HL-60 (cell line): ENCODE results near the gene CLIC3.

Experiments
- DNase-seq, 2 experiments: peaks; one replicate each; pipeline ENCODE4 v3.0.0-alpha.2; 2010 to 2020; ENCODE audit warnings: low read depth in 1 of 2, low spot score in 1 of 2
- H3K27ac ChIP-seq: fragments of 250-450 bp; sonication (Bioruptor Pico); replicated peaks from 2 replicates; pipeline ENCODE4 v1.5.1; 2020; ENCODE audit warnings: mild to moderate bottlenecking, moderate library complexity
- H3K27me3 ChIP-seq: fragments of 250-450 bp; sonication (Bioruptor Pico); 2 replicates; pipeline ENCODE4 v1.5.1; 2021; ENCODE audit warnings: mild to moderate bottlenecking, moderate library complexity; ENCODE audit not compliant: insufficient read depth, poor library complexity, severe bottlenecking
- H3K4me3 ChIP-seq: replicated peaks from 2 replicates; pipeline ENCODE4 v1.5.1; 2011; ENCODE audit warnings: mild to moderate bottlenecking, control low read depth, low read length; ENCODE audit not compliant: insufficient read depth
- GABPA ChIP-seq: IDR thresholded peaks from 2 replicates; pipeline ENCODE4 v1.6.1; 2012; ENCODE audit warnings: low read depth
- POLR2AphosphoS5 ChIP-seq: IDR thresholded peaks from 2 replicates; pipeline ENCODE4 v1.6.1; 2012; ENCODE audit warnings: low read depth
- SPI1 ChIP-seq: IDR thresholded peaks from 2 replicates; pipeline ENCODE4 v1.6.1; 2012; ENCODE audit warnings: low read depth, mild to moderate bottlenecking, borderline replicate concordance
- TF ChIP-seq, protein P1 (sequence below): IDR thresholded peaks from one replicate; pipeline ENCODE4 v1.5.1; 2011; ENCODE audit warnings: low read length, control low read depth, inconsistent platforms; ENCODE audit not compliant: insufficient read depth
- TF ChIP-seq, protein P2 (sequence below): IDR thresholded peaks from 2 replicates; pipeline ENCODE4 v1.6.1; 2012; ENCODE audit warnings: low read depth; ENCODE audit not compliant: insufficient replicate concordance

CLIC3 gene

DNA sequence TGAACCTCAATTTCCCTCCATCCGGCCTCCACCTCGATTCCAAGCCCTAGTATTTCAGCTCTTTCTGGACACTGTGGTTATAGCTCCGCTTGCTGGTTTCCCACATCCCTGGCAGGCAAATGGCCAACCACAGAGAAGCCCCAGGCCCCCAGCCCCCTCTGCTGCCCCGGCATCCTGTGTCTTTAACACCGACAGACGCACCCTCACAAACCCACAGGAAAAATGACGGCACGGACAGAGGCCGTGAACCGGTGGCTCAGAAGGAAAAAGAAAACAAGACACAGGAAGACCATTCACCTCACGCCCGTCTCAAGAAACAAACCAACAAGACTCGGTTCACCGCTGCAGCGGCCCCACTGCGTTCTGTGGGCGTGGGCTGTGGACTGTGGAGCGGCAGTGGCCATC lies 1.5 kb upstream of the CLIC3 start:
- H3K27me3 ChIP-seq, result no peaks in the 10 kb centered on the region
- H3K27ac ChIP-seq, result no peak overlapping the region
- DNase-seq, result no peak
- no peak for TF ChIP-seq GABPA
- TF ChIP-seq, protein P1, sequence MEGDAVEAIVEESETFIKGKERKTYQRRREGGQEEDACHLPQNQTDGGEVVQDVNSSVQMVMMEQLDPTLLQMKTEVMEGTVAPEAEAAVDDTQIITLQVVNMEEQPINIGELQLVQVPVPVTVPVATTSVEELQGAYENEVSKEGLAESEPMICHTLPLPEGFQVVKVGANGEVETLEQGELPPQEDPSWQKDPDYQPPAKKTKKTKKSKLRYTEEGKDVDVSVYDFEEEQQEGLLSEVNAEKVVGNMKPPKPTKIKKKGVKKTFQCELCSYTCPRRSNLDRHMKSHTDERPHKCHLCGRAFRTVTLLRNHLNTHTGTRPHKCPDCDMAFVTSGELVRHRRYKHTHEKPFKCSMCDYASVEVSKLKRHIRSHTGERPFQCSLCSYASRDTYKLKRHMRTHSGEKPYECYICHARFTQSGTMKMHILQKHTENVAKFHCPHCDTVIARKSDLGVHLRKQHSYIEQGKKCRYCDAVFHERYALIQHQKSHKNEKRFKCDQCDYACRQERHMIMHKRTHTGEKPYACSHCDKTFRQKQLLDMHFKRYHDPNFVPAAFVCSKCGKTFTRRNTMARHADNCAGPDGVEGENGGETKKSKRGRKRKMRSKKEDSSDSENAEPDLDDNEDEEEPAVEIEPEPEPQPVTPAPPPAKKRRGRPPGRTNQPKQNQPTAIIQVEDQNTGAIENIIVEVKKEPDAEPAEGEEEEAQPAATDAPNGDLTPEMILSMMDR, result no peak
- TF ChIP-seq, protein P2, sequence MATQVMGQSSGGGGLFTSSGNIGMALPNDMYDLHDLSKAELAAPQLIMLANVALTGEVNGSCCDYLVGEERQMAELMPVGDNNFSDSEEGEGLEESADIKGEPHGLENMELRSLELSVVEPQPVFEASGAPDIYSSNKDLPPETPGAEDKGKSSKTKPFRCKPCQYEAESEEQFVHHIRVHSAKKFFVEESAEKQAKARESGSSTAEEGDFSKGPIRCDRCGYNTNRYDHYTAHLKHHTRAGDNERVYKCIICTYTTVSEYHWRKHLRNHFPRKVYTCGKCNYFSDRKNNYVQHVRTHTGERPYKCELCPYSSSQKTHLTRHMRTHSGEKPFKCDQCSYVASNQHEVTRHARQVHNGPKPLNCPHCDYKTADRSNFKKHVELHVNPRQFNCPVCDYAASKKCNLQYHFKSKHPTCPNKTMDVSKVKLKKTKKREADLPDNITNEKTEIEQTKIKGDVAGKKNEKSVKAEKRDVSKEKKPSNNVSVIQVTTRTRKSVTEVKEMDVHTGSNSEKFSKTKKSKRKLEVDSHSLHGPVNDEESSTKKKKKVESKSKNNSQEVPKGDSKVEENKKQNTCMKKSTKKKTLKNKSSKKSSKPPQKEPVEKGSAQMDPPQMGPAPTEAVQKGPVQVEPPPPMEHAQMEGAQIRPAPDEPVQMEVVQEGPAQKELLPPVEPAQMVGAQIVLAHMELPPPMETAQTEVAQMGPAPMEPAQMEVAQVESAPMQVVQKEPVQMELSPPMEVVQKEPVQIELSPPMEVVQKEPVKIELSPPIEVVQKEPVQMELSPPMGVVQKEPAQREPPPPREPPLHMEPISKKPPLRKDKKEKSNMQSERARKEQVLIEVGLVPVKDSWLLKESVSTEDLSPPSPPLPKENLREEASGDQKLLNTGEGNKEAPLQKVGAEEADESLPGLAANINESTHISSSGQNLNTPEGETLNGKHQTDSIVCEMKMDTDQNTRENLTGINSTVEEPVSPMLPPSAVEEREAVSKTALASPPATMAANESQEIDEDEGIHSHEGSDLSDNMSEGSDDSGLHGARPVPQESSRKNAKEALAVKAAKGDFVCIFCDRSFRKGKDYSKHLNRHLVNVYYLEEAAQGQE, result no peak
- no peak for TF ChIP-seq SPI1
- no peak for TF ChIP-seq POLR2AphosphoS5
- H3K4me3 ChIP-seq, result no peak overlapping the region

DNA sequence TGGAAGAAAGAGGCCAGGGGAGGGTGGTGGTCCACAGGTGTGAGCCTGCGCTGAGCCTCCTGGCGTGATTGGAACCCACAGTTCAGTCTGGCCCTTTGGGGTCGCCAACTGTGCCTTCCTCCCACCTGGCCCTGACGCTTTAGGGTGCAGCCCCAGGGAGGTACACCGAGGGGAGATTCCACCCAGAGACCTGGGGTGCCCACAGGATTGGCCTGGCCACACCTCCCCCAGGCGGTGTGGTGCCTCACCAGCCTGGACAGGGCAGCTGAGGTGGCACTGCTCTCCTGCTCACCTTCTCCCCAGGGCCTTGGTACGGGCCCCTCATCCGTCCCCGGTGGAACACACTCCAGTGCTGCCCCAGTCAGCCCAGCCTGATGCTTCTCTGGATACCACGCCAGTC lies 1.0 kb upstream of the CLIC3 start:
- Histone ChIP-seq H3K4me3 (no peak overlapping the region), H3K27me3 (no peaks in the 10 kb centered on the region), H3K27ac (no peak overlapping the region)
- DNase-seq, result no peak
- TF ChIP-seq POLR2AphosphoS5, result no peak
- TF ChIP-seq, protein P2, result no peak
- TF ChIP-seq, protein P1, result no peak
- TF ChIP-seq SPI1, result no peak
- no peak for TF ChIP-seq GABPA

DNA sequence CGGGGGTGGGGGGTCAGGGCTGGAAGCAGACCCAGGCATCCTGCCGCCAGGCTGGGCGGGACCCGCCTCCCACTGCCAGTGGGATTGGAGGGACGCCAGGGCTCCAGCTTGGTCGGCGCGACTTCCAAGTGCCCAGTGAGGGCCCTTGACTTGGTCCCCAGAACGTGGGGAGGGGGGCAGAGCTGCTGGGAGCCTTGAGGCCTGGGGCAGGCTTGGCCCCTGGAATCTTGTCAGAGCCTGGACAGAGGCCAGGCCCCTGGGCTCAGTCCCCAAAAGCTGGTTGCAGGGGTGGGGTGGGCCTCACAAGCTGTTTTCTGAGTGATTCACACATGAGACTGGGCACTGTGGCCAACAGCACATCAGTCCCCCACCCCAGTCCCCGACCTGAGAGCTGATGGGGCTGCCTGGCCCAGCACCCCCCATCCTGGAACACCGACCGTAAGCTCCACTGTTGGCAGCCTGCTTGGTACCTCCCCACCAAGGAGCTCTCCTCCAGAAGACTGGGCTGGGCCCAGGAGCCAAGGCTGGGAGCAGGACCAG lies 526 bp downstream of the CLIC3 start:
- Histone ChIP-seq H3K27ac (no peak overlapping the region), H3K27me3 (no peaks in the 10 kb centered on the region), H3K4me3 (no peak overlapping the region)
- DNase-seq, result no peak
- no peak for TF ChIP-seq GABPA
- no peak for TF ChIP-seq SPI1
- TF ChIP-seq POLR2AphosphoS5, result no peak
- TF ChIP-seq, protein P1, result no peak
- TF ChIP-seq, protein P2, result no peak
